ENCODE results near the gene MOV10.

DNA sequence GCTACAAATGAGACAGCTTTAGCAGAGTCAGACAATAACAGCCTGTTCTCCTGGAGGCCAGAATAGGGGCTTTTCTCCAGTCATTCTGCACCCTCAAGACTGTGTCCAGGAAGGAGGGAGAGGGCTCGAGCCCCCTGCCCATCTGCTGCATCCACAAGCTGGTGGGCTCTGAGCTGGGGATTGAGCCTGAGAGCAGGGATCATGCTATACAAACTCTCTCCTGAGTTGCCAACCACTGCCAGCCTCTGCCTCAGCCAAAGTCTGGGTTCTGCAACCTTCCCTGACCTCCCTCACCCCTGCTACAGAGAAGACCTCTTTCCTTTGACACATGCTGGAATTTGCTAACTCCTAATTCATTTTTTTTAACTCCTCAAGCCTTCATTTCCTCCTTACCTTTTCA lies 55.5 kb downstream of the MOV10 start:
- TF ChIP-seq BCL6 (CRISPR knock-in tag; IDR thresholded peaks at IDR 0.05) (no peak), FOXM1 (IDR thresholded peaks at IDR 0.05; ENCODE audit: low read depth) (no peak), FOXM1 (CRISPR knock-in tag; IDR thresholded peaks at IDR 0.05; ENCODE audit: low read depth) (no peak), ZNF644 (tag; IDR thresholded peaks at IDR 0.05; ENCODE audit: low read depth) (no peak), ZNF3 (CRISPR knock-in tag; IDR thresholded peaks at IDR 0.05) (no peak), KDM1A (IDR thresholded peaks at IDR 0.05) (no peak), ELF1 (tag; IDR thresholded peaks at IDR 0.05) (no peak), NR2C1 (IDR thresholded peaks at IDR 0.05) (no peak), NR2C1 (tag; IDR thresholded peaks at IDR 0.05) (no peak), FOXP1 (CRISPR knock-in tag; IDR thresholded peaks at IDR 0.05) (no peak), ZBTB8A (IDR thresholded peaks at IDR 0.05; ENCODE audit: partially characterized antibody) (no peak), EZH2 (IDR thresholded peaks at IDR 0.05; ENCODE audit: borderline replicate concordance, low read depth, low read length) (no peak), TCF7L2 (IDR thresholded peaks at IDR 0.05; ENCODE audit: low read depth, low read length) (no peak), EGR1 (conservative IDR thresholded peaks at IDR 0.05) (no peak)
- TF ChIP-seq, protein P1, sequence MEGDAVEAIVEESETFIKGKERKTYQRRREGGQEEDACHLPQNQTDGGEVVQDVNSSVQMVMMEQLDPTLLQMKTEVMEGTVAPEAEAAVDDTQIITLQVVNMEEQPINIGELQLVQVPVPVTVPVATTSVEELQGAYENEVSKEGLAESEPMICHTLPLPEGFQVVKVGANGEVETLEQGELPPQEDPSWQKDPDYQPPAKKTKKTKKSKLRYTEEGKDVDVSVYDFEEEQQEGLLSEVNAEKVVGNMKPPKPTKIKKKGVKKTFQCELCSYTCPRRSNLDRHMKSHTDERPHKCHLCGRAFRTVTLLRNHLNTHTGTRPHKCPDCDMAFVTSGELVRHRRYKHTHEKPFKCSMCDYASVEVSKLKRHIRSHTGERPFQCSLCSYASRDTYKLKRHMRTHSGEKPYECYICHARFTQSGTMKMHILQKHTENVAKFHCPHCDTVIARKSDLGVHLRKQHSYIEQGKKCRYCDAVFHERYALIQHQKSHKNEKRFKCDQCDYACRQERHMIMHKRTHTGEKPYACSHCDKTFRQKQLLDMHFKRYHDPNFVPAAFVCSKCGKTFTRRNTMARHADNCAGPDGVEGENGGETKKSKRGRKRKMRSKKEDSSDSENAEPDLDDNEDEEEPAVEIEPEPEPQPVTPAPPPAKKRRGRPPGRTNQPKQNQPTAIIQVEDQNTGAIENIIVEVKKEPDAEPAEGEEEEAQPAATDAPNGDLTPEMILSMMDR (IDR thresholded peaks at IDR 0.05 in 2 of 3, conservative IDR thresholded peaks at IDR 0.05 in 1 of 3; ENCODE audit: insufficient read depth in 2 of 3, low read depth in 1 of 3, low read length in 3 of 3), result no peak
